Activated T-cell treated with anti-CD3 and anti-CD28 coated beads for 4 hours (primary cell): Measurements from ENCODE around the gene GIPR.
A peak's percentile ranks its signal among the peaks of the same experiment; 100 is the strongest.
"Not testable (repeated sequence)": the region's sequence is repeated elsewhere in the genome, so short reads cannot be mapped to it uniquely, and the experiment has no call there.

Experiments used
- DNase-seq: peaks from one replicate; pipeline ENCODE4 v3.0.0-alpha.2; 2020

GIPR gene

DNA sequence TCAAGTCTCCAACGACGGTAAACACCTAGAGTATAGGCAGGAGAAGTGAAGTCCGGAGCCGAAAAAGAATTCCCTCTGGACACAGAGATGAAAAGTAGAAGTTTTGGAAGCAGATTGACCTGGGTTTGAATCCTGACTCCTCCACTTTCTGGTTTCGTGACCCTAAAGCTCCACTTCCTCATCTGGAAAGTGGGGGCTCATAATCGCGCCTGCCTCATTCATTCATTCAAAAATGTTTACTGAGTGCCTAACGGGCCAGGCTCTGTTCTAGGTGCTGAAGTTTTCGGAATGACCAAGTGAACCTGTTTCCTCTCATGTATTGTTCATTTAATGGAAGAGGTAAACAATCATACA lies 21.7 kb upstream of the GIPR start:
- DNase-seq: no peak

DNA sequence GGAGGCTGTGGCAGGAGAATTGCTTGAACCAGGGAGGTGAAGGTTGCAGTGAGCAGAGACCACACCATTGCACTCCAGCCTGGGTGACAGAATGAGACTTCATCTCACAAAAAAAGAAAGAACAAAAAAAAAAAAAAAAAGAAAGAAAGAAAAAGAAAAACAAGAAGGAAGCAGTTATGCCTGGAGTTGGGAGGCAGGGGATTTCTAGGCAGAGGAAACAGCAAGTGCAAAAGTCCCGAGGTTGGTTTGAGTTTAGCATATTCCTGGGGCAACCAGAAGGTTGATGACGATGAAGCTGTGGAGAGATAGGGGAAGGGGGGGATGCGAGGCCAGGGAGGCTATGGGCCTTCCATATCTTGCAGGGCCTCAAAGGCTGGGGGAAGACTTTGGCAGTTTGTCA lies 17.3 kb upstream of the GIPR start:
- no peak for DNase-seq

DNA sequence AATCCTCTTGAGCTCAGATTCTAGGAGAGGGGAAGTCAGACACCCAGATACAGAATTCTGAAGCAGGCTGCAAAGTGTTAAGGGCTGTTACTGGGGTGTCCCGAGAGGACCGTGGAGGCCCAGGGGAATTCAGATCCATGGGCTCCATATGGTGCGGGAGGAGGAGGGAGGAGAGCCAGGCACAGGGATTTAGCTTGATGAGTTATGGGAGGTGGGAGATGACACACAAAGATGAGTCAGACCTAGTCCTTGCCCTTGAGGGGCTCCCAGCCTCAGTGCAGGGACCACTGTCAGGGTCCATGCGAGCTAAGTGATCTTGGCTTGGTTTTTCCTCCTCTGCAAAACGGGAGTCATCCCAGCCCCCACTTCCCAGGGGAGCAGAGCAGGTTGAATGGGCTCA lies 14.4 kb upstream of the GIPR start:
- DNase-seq: no peak

DNA sequence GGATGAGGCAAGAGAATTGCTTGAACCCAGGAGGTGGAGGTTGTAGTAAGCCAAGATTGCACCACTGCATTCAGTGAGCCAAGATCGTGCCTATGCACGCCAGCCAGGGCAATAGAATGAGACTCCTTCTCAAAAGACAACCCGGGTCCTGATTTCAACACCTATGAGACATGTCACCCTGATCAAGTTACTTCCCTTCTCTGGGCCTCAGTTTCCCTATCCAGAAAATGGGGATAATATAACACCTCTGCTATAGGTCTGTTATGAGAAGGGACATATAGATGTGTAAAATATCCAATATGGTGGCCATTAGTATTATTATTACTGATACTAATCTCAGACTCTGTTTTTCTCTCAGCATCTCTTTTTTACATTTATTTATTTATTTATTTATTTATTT lies 12.9 kb upstream of the GIPR start:
- no peak for DNase-seq

DNA sequence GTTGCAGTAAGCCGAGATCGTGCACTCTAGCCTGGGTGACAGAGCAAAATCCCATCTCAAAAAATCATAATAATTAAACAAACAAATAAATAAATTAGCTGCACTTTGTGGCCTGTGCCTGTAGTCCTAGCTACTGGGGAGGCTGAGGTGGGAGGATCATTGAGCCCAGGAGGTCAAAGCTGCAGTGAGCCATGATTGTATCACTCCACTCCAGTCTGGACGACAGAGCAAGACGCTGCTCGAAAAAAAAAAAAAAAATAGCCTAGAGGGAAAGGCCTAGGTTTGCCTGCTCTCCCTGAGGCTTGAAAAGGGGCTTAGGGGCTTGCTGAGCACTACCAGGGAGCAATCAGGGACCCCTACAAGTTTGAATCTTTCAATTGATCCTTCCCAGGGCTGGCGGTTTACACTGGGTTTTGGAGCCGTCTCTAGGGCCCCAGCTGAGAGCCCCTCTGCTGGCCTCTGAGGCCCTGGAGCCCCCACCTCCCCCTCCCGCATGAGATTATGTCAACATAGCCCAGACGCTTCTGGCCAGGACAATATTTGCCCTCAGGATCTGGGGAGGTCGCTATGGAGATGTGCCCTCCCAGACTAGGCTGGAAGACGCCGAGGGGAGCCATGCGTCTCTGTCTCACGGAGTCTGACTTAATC lies 10.4 kb upstream of the GIPR start:
- DNase-seq: no peak

GRCh38 chr19:45659096-45659729 lies 8.8 kb upstream of the GIPR start:
- DNase-seq: no peak

GRCh38 chr19:45660636-45661035 lies 7.4 kb upstream of the GIPR start:
- no peak for DNase-seq

DNA sequence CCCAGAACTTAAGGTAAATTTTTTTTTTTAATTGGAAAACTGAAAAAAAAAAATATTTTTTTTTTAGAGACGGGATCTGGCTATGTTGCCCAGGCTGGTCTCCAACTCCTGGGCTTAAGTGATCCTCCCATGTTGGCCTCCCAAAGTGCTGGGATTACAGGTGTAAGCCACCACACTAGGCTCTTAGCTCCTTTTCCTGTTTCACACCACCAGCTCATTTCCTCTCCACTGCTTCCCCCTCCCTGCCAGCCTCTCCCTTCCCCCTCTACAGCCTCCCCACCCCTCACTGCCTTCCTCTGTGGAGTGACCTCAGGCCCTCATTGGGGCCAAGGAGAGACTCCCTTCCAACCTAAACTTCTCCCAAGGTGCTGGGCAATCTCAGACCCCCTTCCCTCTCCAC lies 4.2 kb upstream of the GIPR start:
- DNase-seq: no peak

DNA sequence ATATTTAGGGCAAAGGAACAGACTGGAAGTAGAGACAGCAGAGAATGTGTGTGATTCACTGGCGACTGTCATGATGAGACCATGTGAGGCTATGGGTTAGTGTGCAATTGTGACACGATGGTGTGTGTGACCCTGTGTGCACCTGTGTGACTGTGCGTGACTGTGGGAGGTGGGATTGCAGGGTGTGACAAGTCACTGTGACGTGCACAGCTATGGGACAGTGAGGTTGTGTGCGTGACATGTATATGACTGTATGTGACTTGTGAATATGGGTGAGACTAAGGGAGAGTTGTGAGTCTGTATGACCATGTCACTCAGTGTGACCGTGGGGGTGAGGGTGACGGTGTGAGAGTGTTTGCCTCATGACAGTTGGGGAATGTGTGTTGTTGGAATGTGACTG lies 3.4 kb upstream of the GIPR start:
- no peak for DNase-seq

GRCh38 chr19:45668342-45668871 lies 386 bp downstream of the GIPR start:
- peak; percentile 47 for DNase-seq

DNA sequence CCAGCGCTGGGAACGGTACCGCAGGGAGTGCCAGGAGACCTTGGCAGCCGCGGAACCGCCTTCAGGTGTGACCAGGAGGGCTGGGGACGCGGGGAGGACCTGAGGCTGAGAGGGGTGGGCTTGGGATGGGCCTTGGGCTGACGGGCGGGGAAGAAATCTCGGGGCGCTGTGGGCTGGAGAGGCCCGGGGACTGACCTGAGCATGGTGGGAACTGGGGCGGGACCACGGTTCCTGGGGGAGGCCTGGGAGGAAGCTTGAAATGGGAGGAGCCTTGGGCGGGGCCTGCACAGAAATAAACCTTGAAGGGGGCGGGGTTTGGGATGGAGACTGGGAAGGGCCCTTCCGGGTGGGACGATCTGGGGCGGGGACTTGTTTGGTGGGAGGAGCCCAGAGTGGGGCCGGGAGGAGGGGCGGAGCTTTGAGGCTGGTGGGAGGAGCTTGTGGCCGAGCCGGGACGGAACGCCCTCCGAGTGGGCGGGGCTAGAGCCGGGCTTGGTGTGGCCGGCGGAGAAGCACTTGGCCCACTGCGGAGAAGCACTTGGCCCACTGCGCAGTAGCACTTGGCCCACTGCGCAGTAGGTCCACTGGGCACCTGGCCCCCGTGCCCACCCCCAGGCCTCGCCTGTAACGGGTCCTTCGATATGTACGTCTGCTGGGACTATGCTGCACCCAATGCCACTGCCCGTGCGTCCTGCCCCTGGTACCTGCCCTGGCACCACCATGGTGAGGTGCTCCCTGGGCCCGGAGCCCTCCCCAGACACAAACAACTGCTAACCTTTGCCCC lies 2.8 kb downstream of the GIPR start:
- DNase-seq: no peak

DNA sequence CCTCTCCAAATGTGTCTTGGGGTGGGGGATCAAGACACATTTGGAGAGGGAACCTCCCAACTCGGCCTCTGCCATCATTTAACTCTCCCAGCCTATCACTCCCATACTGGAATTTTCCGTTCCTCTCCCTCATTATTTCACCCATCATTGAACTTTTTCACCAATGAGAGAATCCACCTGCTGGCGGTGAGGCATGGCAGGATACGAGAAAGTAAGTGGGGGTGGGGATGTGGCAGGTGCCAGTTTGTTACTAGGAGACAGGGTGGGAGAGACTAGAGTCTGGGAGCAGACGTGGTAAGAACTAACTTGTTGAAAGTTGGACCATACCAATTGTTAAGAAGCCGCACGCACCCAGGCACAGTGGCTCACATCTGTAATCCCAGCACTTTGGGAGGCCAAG lies 6.9 kb downstream of the GIPR start:
- DNase-seq: no peak

- peak; percentile 73 for DNase-seq
Observed at GRCh38 chr19:45676851-45677263, 8.8 kb downstream of the GIPR start.

DNA sequence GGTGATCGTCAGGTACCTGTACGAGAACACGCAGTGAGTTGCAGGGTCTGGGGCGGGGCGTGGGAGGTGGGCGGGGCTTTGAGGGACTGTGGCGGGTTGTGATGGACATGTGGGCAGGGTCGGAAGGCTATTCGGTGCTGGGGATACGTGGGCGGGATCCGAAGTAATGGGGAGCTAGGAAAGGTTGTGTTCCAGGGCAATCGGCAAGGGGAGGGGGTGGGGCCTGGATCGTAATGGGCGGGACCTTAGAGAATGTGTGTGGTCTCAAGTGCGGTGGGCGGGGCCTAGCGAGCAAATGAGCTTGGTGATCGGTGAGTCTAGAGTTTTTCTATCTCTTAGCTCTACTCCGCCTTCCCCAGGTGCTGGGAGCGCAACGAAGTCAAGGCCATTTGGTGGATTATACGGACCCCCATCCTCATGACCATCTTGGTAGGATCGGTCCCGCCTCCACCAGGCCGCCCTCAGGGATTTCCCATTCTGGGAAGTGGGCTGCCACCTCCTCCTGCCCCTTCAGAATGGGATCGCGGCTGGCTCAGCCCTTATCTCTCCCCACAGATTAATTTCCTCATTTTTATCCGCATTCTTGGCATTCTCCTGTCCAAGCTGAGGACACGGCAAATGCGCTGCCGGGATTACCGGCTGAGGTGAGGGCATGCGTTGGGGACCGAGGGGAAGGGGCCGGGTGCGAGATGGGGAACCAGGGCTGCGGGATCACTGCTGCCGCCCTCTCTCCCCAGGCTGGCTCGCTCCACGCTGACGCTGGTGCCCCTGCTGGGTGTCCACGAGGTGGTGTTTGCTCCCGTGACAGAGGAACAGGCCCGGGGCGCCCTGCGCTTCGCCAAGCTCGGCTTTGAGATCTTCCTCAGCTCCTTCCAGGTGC lies 9.6 kb downstream of the GIPR start:
- peak; percentile 78 for DNase-seq

- peak; percentile 75 for DNase-seq
Observed at GRCh38 chr19:45681391-45682015, 13.5 kb downstream of the GIPR start.

DNA sequence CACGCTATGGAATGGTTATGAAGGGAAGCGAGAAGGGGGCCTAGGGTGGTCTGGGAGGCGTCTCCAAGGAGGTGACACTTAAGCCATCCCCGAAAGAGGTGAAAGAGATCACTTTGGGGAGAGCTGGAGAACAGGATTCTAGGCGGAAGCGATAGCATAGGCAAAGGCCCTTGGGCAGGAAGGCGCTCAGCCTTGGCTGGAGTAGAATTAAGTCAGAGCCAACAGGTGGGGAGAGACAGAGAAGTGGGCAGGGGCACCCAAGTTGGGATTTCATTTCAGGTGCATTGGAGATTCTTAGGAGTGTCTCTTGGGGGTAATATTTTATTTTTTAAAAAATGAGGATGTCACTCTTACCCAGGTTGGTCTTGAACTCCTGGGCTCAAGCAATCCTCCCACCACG lies 14.1 kb downstream of the GIPR start:
- DNase-seq: no peak

- no peak for DNase-seq
Observed at GRCh38 chr19:45682908-45683307, 14.9 kb downstream of the GIPR start.

GRCh38 chr19:45685045-45685444 lies 17.0 kb downstream of the GIPR start:
- DNase-seq: not testable (repeated sequence)

DNA sequence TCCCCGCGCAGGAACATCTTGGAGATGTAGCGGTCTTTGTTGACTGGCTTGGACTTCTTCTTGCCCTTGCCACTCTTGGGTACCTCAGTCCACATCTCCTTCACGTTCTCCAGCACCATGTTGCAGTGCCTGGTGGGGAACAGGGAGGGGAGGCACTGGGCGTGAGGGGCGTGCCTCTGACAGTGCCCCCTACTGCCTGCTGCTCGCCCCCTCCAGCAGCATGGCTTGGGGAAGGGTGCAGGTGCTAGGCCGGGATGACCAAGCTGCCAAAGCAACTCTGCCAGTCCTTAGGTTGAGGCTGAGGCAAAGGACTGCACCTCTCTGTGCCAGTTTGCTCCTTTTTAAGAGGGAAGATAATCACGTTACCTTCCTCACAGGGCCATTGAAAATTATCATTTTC lies 19.6 kb downstream of the GIPR start:
- no peak for DNase-seq

DNA sequence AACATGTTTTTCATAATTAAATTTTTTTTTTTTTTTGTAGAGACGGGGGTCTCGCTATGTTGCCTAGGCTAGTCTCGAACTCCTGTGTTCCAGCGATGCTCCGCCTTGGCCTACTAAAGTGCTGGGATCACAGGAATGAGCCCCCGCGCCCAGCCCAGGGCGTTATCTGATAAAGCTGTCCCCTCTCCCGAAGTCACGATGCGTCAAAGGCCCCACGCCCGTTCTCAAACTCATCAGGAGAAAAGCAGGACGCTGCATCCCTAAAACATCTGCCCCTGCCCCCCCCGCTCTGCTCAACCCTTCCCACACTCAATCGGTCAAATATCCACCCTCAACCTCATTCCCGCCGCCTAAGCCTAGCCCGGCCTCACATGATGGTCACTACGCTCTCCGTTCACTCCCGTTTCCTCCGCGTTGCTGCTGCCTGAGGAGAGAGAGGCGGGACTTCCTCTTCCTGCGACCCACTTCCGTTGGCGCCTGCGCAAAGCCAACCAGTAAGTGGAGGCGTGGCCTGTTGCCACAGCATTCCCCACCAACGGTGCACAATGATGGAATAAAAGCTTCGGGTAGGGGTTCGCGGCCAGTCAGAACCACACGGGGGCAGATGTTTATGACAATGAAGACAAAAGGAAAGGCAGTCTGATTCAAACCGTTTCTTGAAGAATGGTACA lies 23.6 kb downstream of the GIPR start, which contains the start of gene SNRPD2:
SNRPD2 (minus strand) TSS at position 438 of the 671 bp plus-strand sequence; CDS start at position 373, 65 bp downstream.
- DNase-seq: peak; percentile 92

DNA sequence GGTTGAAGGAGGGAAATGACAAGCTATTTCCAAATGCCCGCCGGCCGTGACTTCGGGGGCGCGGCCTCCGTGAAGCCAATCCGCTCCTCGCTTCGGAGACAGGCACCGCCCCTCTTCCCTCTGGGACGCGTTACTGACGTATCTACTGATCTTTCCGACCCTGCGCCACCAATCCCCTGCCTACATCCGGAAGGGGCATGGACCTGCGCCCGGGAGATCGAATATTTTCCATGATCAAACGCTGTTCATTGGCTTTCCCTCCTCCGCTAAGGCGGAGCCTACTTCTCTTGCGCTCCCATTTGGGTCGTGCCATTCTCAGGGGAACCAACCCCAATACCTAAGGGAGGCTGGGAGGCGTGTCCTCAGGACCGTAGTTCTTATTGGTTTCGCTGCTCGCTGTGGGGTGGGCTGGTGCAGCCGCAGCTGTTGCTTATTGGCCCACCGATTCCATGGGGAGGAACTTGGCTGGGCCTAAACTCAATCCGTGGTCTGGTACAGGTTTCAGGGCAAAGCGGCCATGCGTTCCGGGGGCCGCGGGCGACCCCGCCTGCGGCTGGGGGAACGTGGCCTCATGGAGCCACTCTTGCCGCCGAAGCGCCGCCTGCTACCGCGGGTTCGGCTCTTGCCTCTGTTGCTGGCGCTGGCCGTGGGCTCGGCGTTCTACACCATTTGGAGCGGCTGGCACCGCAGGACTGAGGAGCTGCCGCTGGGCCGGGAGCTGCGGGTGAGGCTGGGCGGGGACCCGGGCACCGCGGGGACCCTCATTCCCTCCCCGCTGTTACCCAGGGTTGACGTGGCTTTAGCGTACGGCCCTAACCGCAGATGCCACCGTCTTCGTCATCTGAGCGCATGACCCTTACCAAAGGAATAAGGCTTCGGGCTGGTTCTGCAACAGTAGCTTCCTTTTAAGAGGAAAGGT lies 24.4 kb downstream of the GIPR start, which contains the start of gene QPCTL:
QPCTL (plus strand) TSS at position 480 of the 919 bp plus-strand sequence; CDS start at position 518, 38 bp downstream.
- DNase-seq: peak; percentile 94
